Neural progenitor cell (in vitro differentiated cells): ENCODE data around the gene ZNF516.

Source experiments
- EZH2 ChIP-seq: fragments of 200-600 bp; sonication (generic); IDR thresholded peaks from 2 replicates; pipeline ENCODE4 v1.6.1; 2017; ENCODE audit warnings: antibody characterized with exemption, mild to moderate bottlenecking, moderate library complexity
- TF ChIP-seq, protein P1 (sequence below): fragments of 200-600 bp; sonication (generic); IDR thresholded peaks from 2 replicates; pipeline ENCODE4 v1.5.1; 2017; ENCODE audit warnings: antibody characterized with exemption, mild to moderate bottlenecking

DNA sequence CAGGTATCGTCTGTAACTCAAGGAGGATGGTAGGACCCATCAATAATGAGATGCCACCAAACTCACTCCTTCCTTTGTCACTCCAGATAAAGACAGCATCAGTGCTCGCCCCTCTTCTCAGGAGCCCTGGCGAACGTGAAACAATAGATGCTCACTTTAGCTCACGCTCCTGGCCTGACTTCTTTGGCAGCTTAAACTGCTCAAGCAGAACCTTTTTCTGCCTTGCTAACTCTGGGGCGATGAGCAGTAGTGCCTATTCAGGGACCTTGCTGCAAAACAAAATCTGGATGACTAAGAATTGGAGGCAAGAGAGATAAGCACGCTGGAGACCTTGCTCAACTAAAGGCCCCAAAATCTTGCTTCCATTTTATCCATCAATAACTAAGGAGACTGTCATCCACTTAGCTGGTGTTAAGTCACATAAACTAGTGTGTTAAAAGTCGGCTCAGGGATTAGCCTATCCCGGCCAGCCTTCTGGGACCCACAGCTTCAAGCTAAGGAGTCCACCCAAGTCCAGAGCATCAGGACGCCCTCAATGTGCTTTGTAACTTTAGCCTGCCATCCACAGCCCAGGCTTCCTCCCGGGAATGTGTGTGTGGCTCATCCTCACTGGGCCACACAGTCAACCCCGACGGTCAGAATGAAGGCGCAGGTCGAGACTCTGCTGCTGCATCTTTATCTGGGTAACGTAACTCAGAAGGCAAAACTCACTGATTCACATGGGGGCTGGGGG, 38.9 kb downstream of the ZNF516 start:
- TF ChIP-seq, protein P1, sequence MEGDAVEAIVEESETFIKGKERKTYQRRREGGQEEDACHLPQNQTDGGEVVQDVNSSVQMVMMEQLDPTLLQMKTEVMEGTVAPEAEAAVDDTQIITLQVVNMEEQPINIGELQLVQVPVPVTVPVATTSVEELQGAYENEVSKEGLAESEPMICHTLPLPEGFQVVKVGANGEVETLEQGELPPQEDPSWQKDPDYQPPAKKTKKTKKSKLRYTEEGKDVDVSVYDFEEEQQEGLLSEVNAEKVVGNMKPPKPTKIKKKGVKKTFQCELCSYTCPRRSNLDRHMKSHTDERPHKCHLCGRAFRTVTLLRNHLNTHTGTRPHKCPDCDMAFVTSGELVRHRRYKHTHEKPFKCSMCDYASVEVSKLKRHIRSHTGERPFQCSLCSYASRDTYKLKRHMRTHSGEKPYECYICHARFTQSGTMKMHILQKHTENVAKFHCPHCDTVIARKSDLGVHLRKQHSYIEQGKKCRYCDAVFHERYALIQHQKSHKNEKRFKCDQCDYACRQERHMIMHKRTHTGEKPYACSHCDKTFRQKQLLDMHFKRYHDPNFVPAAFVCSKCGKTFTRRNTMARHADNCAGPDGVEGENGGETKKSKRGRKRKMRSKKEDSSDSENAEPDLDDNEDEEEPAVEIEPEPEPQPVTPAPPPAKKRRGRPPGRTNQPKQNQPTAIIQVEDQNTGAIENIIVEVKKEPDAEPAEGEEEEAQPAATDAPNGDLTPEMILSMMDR: no peak
- TF ChIP-seq EZH2: no peak
